ENCODE measurements around the gene NOL9. TPM values are rescaled to one million over a fixed set of nuclear protein-coding genes. Genes with fewer than 3 reads are reported as not detected.

Gene NOL9
- total RNA-seq, 1 experiment from 2014 or later: 49.2 TPM

DNA sequence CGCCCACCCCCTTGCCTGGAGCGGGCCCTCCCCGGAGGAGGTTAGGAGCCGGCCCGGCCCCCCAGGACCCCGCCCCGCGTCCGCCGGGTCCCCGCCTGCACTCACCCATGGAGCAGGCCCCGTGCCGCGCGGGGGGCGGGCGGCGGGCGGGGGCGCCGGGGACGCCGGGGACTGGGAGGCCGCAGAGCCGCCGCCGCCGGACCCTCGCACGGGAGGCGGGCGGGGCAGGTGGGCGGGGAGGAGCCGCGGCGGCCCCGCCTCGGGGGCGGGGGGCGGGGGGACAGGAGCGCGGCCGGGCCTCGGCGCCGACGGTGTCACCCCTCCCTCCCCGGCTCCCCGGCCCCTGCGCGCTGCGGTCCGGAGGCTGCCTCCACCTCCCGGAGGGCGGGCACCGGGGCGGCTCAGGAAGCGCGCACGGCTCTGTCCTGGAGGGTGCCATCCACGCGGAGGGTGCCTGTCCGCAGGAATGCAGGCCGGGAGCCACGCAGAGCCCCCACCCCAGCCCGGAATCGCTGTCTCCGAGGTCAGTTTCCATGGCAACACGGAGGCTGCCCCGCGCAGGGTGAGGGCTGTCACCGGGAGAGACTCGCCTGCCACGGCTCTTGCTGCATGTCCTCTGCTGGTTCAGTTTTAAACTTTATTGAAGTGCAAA, 57.0 kb downstream of the NOL9 start:
- intact Hi-C loops (cut with micrococcal nuclease): no loop called here
- peaks cover 24% of the 10 kb centered on the region for H3K4me1 Mint-ChIP-seq (ENCODE audit: insufficient read depth, unreplicated experiment)
- no peak overlapping the region for H3K27ac Mint-ChIP-seq (ENCODE audit: low read depth, unreplicated experiment)
- ChIA-PET CTCF (interaction anchor here (0.9 to 2.3 kb wide), 3 partner anchors 7 to 57 kb away, joined by 3 to 12 read pairs (median 6); partner anchors contain the start of genes NOL9 and TAS1R1), POLR2A (interaction anchor here (0.7 kb wide), 1 partner anchor 11 kb away, joined by 3 read pairs; no protein-coding TSS in a partner anchor)
- peak overlapping the region; percentile 71 for H3K4me3 Mint-ChIP-seq (ENCODE audit: unreplicated experiment)
- TF ChIP-seq, protein P1, sequence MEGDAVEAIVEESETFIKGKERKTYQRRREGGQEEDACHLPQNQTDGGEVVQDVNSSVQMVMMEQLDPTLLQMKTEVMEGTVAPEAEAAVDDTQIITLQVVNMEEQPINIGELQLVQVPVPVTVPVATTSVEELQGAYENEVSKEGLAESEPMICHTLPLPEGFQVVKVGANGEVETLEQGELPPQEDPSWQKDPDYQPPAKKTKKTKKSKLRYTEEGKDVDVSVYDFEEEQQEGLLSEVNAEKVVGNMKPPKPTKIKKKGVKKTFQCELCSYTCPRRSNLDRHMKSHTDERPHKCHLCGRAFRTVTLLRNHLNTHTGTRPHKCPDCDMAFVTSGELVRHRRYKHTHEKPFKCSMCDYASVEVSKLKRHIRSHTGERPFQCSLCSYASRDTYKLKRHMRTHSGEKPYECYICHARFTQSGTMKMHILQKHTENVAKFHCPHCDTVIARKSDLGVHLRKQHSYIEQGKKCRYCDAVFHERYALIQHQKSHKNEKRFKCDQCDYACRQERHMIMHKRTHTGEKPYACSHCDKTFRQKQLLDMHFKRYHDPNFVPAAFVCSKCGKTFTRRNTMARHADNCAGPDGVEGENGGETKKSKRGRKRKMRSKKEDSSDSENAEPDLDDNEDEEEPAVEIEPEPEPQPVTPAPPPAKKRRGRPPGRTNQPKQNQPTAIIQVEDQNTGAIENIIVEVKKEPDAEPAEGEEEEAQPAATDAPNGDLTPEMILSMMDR (IDR thresholded peaks at IDR 0.05; ENCODE audit: unreplicated experiment): no peak
- H3K27me3 Mint-ChIP-seq (ENCODE audit: insufficient read depth, unreplicated experiment): no peaks in the 10 kb centered on the region
- no peak for DNase-seq (ENCODE audit: unreplicated experiment)
- no TSS peak for BruUV-seq (replicated peaks)
- H3K9me3 Mint-ChIP-seq (ENCODE audit: unreplicated experiment): no peaks in the 10 kb centered on the region
- peaks cover 7% of the 10 kb centered on the region for H3K36me3 Mint-ChIP-seq (ENCODE audit: insufficient read depth, unreplicated experiment)

- no peak for DNase-seq (ENCODE audit: unreplicated experiment)
- no TSS peak for BruUV-seq (replicated peaks)
- TF ChIP-seq, protein P1 (IDR thresholded peaks at IDR 0.05; ENCODE audit: unreplicated experiment): no peak
Measured at GRCh38 chr1:6496890-6497214, 57.5 kb downstream of the NOL9 start.

DNA sequence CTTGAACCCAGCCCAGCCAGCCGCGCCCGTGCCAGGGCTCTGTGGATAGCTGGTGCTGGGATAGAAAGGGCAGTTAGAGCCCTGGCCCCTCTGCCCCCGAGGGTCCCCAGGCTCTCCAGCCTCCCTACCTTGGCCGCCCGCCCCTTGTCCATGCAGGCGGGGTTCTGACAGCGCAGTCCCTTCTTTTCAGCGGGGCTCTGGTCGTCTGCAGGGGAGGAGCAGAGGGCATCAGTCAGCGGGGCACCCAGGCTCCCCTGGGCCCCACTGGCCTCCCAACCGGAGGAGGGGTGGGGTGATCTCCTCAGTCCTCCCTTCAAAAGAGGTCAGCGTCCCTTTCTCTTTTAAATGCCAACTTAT, 58.0 kb downstream of the NOL9 start:
- peak overlapping the region; percentile 67 for H3K4me3 Mint-ChIP-seq (ENCODE audit: unreplicated experiment)
- DNase-seq (ENCODE audit: unreplicated experiment): no peak
- no TSS peak for BruUV-seq (replicated peaks)
- TF ChIP-seq, protein P1 (IDR thresholded peaks at IDR 0.05; ENCODE audit: unreplicated experiment): no peak
- intact Hi-C loops (cut with micrococcal nuclease): no loop called here
- H3K4me1 Mint-ChIP-seq (ENCODE audit: insufficient read depth, unreplicated experiment): peaks cover 29% of the 10 kb centered on the region
- H3K27me3 Mint-ChIP-seq (ENCODE audit: insufficient read depth, unreplicated experiment): no peaks in the 10 kb centered on the region
- ChIA-PET POLR2A (interaction anchor here (1.9 kb wide), 1 partner anchor 23 kb away, joined by 6 read pairs; no protein-coding TSS in a partner anchor), CTCF (interaction anchor here (0.6 to 1.7 kb wide), 4 partner anchors 9 to 73 kb away, joined by 3 to 6 read pairs (median 4); no protein-coding TSS in a partner anchor)
- peaks cover 7% of the 10 kb centered on the region for H3K36me3 Mint-ChIP-seq (ENCODE audit: insufficient read depth, unreplicated experiment)
- no peaks in the 10 kb centered on the region for H3K9me3 Mint-ChIP-seq (ENCODE audit: unreplicated experiment)
- no peak overlapping the region for H3K27ac Mint-ChIP-seq (ENCODE audit: low read depth, unreplicated experiment)

More at GRCh38 chr1:6496890-6497214, 57.5 kb downstream of the NOL9 start:
- CTCF ChIA-PET: no interaction called here
- intact Hi-C loops (cut with micrococcal nuclease): no loop called here
- no peaks in the 10 kb centered on the region for H3K27me3 Mint-ChIP-seq (ENCODE audit: insufficient read depth, unreplicated experiment)
- H3K27ac Mint-ChIP-seq (ENCODE audit: low read depth, unreplicated experiment): no peak overlapping the region
- no peaks in the 10 kb centered on the region for H3K9me3 Mint-ChIP-seq (ENCODE audit: unreplicated experiment)
- peaks cover 7% of the 10 kb centered on the region for H3K36me3 Mint-ChIP-seq (ENCODE audit: insufficient read depth, unreplicated experiment)
- POLR2A ChIA-PET: interaction anchor here (1.9 kb wide), 1 partner anchor 23 kb away, joined by 6 read pairs; no protein-coding TSS in a partner anchor
- peaks cover 26% of the 10 kb centered on the region for H3K4me1 Mint-ChIP-seq (ENCODE audit: insufficient read depth, unreplicated experiment)
- H3K4me3 Mint-ChIP-seq (ENCODE audit: unreplicated experiment): peak overlapping the region; percentile 67

- Mint-ChIP-seq H3K9me3 (ENCODE audit: unreplicated experiment) (no peaks in the 10 kb centered on the region), H3K4me3 (ENCODE audit: unreplicated experiment) (peak overlapping the region; percentile 67), H3K27me3 (ENCODE audit: insufficient read depth, unreplicated experiment) (no peaks in the 10 kb centered on the region), H3K4me1 (ENCODE audit: insufficient read depth, unreplicated experiment) (peaks cover 27% of the 10 kb centered on the region), H3K36me3 (ENCODE audit: insufficient read depth, unreplicated experiment) (peaks cover 7% of the 10 kb centered on the region), H3K27ac (ENCODE audit: low read depth, unreplicated experiment) (no peak overlapping the region)
- intact Hi-C loops (cut with micrococcal nuclease): no loop called here
- DNase-seq (ENCODE audit: unreplicated experiment): no peak
- POLR2A ChIA-PET: interaction anchor here (0.5 to 1.9 kb wide), 3 partner anchors 24 to 87 kb away, joined by 3 to 6 read pairs (median 4); no protein-coding TSS in a partner anchor
- no TSS peak for BruUV-seq (replicated peaks)
- TF ChIP-seq, protein P1 (IDR thresholded peaks at IDR 0.05; ENCODE audit: unreplicated experiment): no peak
- CTCF ChIA-PET: interaction anchor here (0.6 to 1.7 kb wide), 4 partner anchors 9 to 73 kb away, joined by 3 to 6 read pairs (median 4); no protein-coding TSS in a partner anchor
Measured at GRCh38 chr1:6495540-6496364, 58.6 kb downstream of the NOL9 start.
